ENCODE results near the gene SUSD4. TPM values are rescaled to one million over a fixed set of nuclear protein-coding genes. Genes with fewer than 3 reads are reported as not detected.

SUSD4 gene
- total RNA-seq, 2 experiments from 2014 or later: 13.0 to 13.8 TPM

GRCh38 chr1:223269006-223269405 lies 95.0 kb downstream of the SUSD4 start:
- Histone ChIP-seq H3K27ac (ENCODE audit: low read depth in 1 of 2, low read length in 2 of 2) (no peak overlapping the region), H3K36me3 (ENCODE audit: insufficient read depth, low read length) (no peaks in the 10 kb centered on the region), H3K27me3 (ENCODE audit: control insufficient read depth in 1 of 2, insufficient read depth in 2 of 2, low read length in 2 of 2) (no peaks in the 10 kb centered on the region), H3K9me3 (ENCODE audit: control insufficient read depth in 1 of 2, insufficient read depth in 1 of 2, low read length in 2 of 2) (no peaks in the 10 kb centered on the region), H3K4me3 (ENCODE audit: low read length) (no peak overlapping the region), H3K4me1 (ENCODE audit: insufficient read depth, low read length) (no peaks in the 10 kb centered on the region)
- Mint-ChIP-seq H3K36me3 (ENCODE audit: low read depth) (peaks cover 16% of the 10 kb centered on the region), H3K4me3 (no peak overlapping the region), H3K27me3 (no peaks in the 10 kb centered on the region), H3K27ac (no peak overlapping the region), H3K4me1 (ENCODE audit: low read depth) (peaks cover 13% of the 10 kb centered on the region), H3K9me3 (no peaks in the 10 kb centered on the region)
- intact Hi-C loops (cut with DNase I, micrococcal nuclease): no loop called here
- ChIA-PET POLR2A (no interaction called here), CTCF (no interaction called here)
- no peak for ATAC-seq (ENCODE audit: poor library complexity)
- TF ChIP-seq CTCF (IDR thresholded peaks at IDR 0.05): no peak
- DNase-seq: no peak

- no peak for TF ChIP-seq CTCF (IDR thresholded peaks at IDR 0.05)
- H3K36me3 Mint-ChIP-seq (ENCODE audit: low read depth): peaks cover 16% of the 10 kb centered on the region
- H3K27me3 Mint-ChIP-seq: no peaks in the 10 kb centered on the region
- Histone ChIP-seq H3K4me3 (ENCODE audit: low read length) (no peak overlapping the region), H3K36me3 (ENCODE audit: insufficient read depth, low read length) (no peaks in the 10 kb centered on the region), H3K27me3 (ENCODE audit: control insufficient read depth in 1 of 2, insufficient read depth in 2 of 2, low read length in 2 of 2) (no peaks in the 10 kb centered on the region), H3K9me3 (ENCODE audit: control insufficient read depth in 1 of 2, insufficient read depth in 1 of 2, low read length in 2 of 2) (no peaks in the 10 kb centered on the region), H3K27ac (ENCODE audit: low read depth in 1 of 2, low read length in 2 of 2) (no peak overlapping the region), H3K4me1 (ENCODE audit: insufficient read depth, low read length) (no peaks in the 10 kb centered on the region)
- ATAC-seq (ENCODE audit: poor library complexity): no peak
- POLR2A ChIA-PET: no interaction called here
- CTCF ChIA-PET: no interaction called here
- no peak overlapping the region for H3K27ac Mint-ChIP-seq
- peaks cover 13% of the 10 kb centered on the region for H3K4me1 Mint-ChIP-seq (ENCODE audit: low read depth)
- no peaks in the 10 kb centered on the region for H3K9me3 Mint-ChIP-seq
- intact Hi-C loops (cut with DNase I, micrococcal nuclease): no loop called here
- no peak for DNase-seq
- no peak overlapping the region for H3K4me3 Mint-ChIP-seq
Measured at GRCh38 chr1:223266632-223267172, 97.3 kb downstream of the SUSD4 start.

- no peaks in the 10 kb centered on the region for H3K36me3 ChIP-seq (ENCODE audit: insufficient read depth, low read length)
- DNase-seq: no peak
- no peaks in the 10 kb centered on the region for H3K27me3 ChIP-seq (ENCODE audit: control insufficient read depth in 1 of 2, insufficient read depth in 2 of 2, low read length in 2 of 2)
- Mint-ChIP-seq H3K4me1 (ENCODE audit: low read depth) (peaks cover 13% of the 10 kb centered on the region), H3K27ac (no peak overlapping the region), H3K4me3 (no peak overlapping the region), H3K9me3 (no peaks in the 10 kb centered on the region), H3K36me3 (ENCODE audit: low read depth) (peaks cover 21% of the 10 kb centered on the region), H3K27me3 (no peaks in the 10 kb centered on the region)
- ChIA-PET POLR2A (no interaction called here), CTCF (no interaction called here)
- H3K27ac ChIP-seq (ENCODE audit: low read depth in 1 of 2, low read length in 2 of 2): no peak overlapping the region
- no peak for ATAC-seq (ENCODE audit: poor library complexity)
- no peak overlapping the region for H3K4me3 ChIP-seq (ENCODE audit: low read length)
- no peak for TF ChIP-seq CTCF (IDR thresholded peaks at IDR 0.05)
- H3K4me1 ChIP-seq (ENCODE audit: insufficient read depth, low read length): no peaks in the 10 kb centered on the region
- H3K9me3 ChIP-seq (ENCODE audit: control insufficient read depth in 1 of 2, insufficient read depth in 1 of 2, low read length in 2 of 2): no peaks in the 10 kb centered on the region
- intact Hi-C loops (cut with DNase I, micrococcal nuclease): no loop called here
Measured at GRCh38 chr1:223264983-223265908, 98.7 kb downstream of the SUSD4 start.
